Endothelial cell of umbilical vein (primary cell): ENCODE measurements around the gene ATP5MC2. TPM values are rescaled to one million over a fixed set of nuclear protein-coding genes. Genes with fewer than 3 reads are reported as not detected.

Source experiments
- BruUV-seq: library from RNA; stranded (reverse); fragments of 400-500 nt; replicated peaks from 2 replicates; lab custom pipeline; 2021; lab: Mats Ljungman, UMichigan
- CTCF ChIA-PET: fragments of 300-600, 350-600 bp; sonication (Branson Sonifier 250); formaldehyde crosslinking; loops from one replicate; lab custom pipeline; 2021; ENCODE audit warnings: antibody characterized with exemption, inconsistent platforms; lab: Charles Lee
- POLR2A ChIA-PET: fragments of 300-600, 350-600 bp; sonication (Branson Sonifier 250); formaldehyde crosslinking; loops from one replicate; lab custom pipeline; 2021; ENCODE audit warnings: antibody characterized with exemption, inconsistent platforms; lab: Charles Lee
- DNase-seq: peaks from one replicate; pipeline ENCODE4 v3.0.0-alpha.2; 2011; ENCODE audit warnings: low read depth, low spot score
- FAIRE-seq: peaks from 2 replicates; lab custom pipeline; 2011; peaks lifted over from hg19 to GRCh38; lab: Jason Lieb, UNC
- H2AFZ ChIP-seq: 2 replicates; pipeline ENCODE4 v1.6.0; 2012; ENCODE audit warnings: low read depth, low read length, control low read depth, inconsistent platforms
- H3K27ac ChIP-seq: 2 replicates; pipeline ENCODE4 v1.5.1; 2011; ENCODE audit warnings: low read depth, mild to moderate bottlenecking, control low read depth, low read length, moderate library complexity; ENCODE audit not compliant: insufficient read depth
- H3K27me3 ChIP-seq, 2 experiments: 2 replicates each; pipeline versions ENCODE4 v1.6.0 to v1.6.1; 2011; ENCODE audit warnings: low read length in 2 of 2, mixed read lengths in 1 of 2; ENCODE audit not compliant: control insufficient read depth in 2 of 2, insufficient read depth in 2 of 2
- H3K36me3 ChIP-seq, 2 experiments: 2 replicates in 1 of 2; 3 replicates in 1 of 2; pipeline ENCODE4 v1.5.1; 2011; ENCODE audit warnings: low read length in 2 of 2, mild to moderate bottlenecking in 1 of 2, moderate library complexity in 1 of 2; ENCODE audit not compliant: control insufficient read depth in 2 of 2, insufficient read depth in 2 of 2; ENCODE audit errors: extremely low read depth in 1 of 2
- H3K4me1 ChIP-seq: 3 replicates; pipeline ENCODE4 v1.5.1; 2011; ENCODE audit warnings: mild to moderate bottlenecking, low read length; ENCODE audit not compliant: control insufficient read depth, insufficient read depth; ENCODE audit errors: extremely low read depth
- H3K4me2 ChIP-seq: 2 replicates; pipeline ENCODE4 v1.6.1; 2011; ENCODE audit warnings: low read length, control low read depth, mixed read lengths; ENCODE audit not compliant: insufficient read depth
- H3K4me3 ChIP-seq, 3 experiments: fragments of 200-600 bp in 1 of 3; sonication (generic), shearing (Covaris generic) in 1 of 3; replicated peaks in 1 of 3; 2 replicates each; pipeline ENCODE4 v1.5.1; 2011 to 2016; ENCODE audit warnings: control low read depth in 3 of 3, low read length in 3 of 3, mild to moderate bottlenecking in 2 of 3, inconsistent platforms in 1 of 3, low read depth in 1 of 3, moderate library complexity in 1 of 3; ENCODE audit not compliant: insufficient read depth in 1 of 3
- H3K79me2 ChIP-seq: 2 replicates; pipeline ENCODE4 v1.6.0; 2012; ENCODE audit warnings: low read length, inconsistent platforms; ENCODE audit not compliant: control insufficient read depth, insufficient read depth
- H3K9ac ChIP-seq: replicated peaks from 2 replicates; pipeline ENCODE3; 2011; ENCODE audit warnings: low read length, control low read depth; ENCODE audit not compliant: insufficient read depth; ENCODE audit errors: extremely low read depth
- H3K9me1 ChIP-seq: replicated peaks from 3 replicates; pipeline ENCODE4 v1.6.0; 2011; ENCODE audit warnings: mild to moderate bottlenecking, low read length; ENCODE audit not compliant: control insufficient read depth, insufficient read depth; ENCODE audit errors: extremely low read depth
- H3K9me3 ChIP-seq: replicated peaks from 2 replicates; pipeline ENCODE4 v1.5.1; 2012; ENCODE audit warnings: low read length, inconsistent platforms; ENCODE audit not compliant: control insufficient read depth, insufficient read depth
- H4K20me1 ChIP-seq: replicated peaks from 2 replicates; pipeline ENCODE3; 2011; ENCODE audit warnings: mild to moderate bottlenecking, low read length; ENCODE audit not compliant: control insufficient read depth, insufficient read depth; ENCODE audit errors: extremely low read depth
- EZH2 ChIP-seq: IDR thresholded peaks from 2 replicates; pipeline ENCODE4 v1.6.1; 2012; ENCODE audit warnings: borderline replicate concordance, low read depth, mild to moderate bottlenecking, moderate library complexity, low read length, inconsistent platforms; ENCODE audit not compliant: severe bottlenecking
- FOS ChIP-seq: IDR thresholded peaks from 2 replicates; pipeline ENCODE4 v1.6.1; 2011; ENCODE audit warnings: mild to moderate bottlenecking, low read length, moderate library complexity, borderline replicate concordance; ENCODE audit not compliant: insufficient read depth
- GATA2 ChIP-seq: IDR thresholded peaks from 2 replicates; pipeline ENCODE4 v1.7.0; 2011; ENCODE audit warnings: low read depth, mild to moderate bottlenecking, moderate library complexity, mixed read lengths, low read length; ENCODE audit not compliant: insufficient read length, insufficient read depth
- JUN ChIP-seq: IDR thresholded peaks from 2 replicates; pipeline ENCODE4 v1.6.1; 2011; ENCODE audit warnings: borderline replicate concordance, low read depth; ENCODE audit not compliant: insufficient read length, insufficient read depth
- MYC ChIP-seq: IDR thresholded peaks from one replicate; pipeline ENCODE4 v1.6.1; 2011; ENCODE audit warnings: mild to moderate bottlenecking, low read depth, low read length
- POLR2A ChIP-seq: IDR thresholded peaks from 2 replicates; pipeline ENCODE4 v1.6.1; 2012; ENCODE audit warnings: low read depth, mild to moderate bottlenecking, control low read depth, low read length
- POLR2AphosphoS5 ChIP-seq: IDR thresholded peaks from 2 replicates; pipeline ENCODE4 v1.6.1; 2012; ENCODE audit warnings: low read depth, mild to moderate bottlenecking, control low read depth, low read length, moderate library complexity; ENCODE audit not compliant: insufficient read depth
- dilution Hi-C: fragments of 300-500 bp; cut with MboI; formaldehyde crosslinking; loops from one replicate; pipeline ENCODE4 v1.15.0; 2019; ENCODE audit warnings: low sequenced_read_pairs; ENCODE audit not compliant: extremely low pct_ligation_motif_present
- intact Hi-C: fragments of 100-400 bp; cut with micrococcal nuclease; formaldehyde crosslinking; loops from one replicate; pipeline ENCODE4 v1.10.0; 2022
- polyA plus RNA-seq, 4 experiments: library from polyadenylated mRNA; depleted of rRNA in 3 of 4; stranded (reverse) in 3 of 4; unstranded in 1 of 4; fragments of >200 nt; gene quantifications; 2 replicates each; pipeline versions ENCODE4 v1.2.1 to v1.2.3, GENCODE V29; 2011 to 2012; ENCODE audit warnings: missing spikeins in 1 of 4
- total RNA-seq: library from RNA; stranded (reverse); gene quantifications from 2 replicates; pipeline ENCODE4 v1.2.3, GENCODE V29; 2021
- TF ChIP-seq, protein P1 (sequence below): IDR thresholded peaks from 2 replicates; pipeline ENCODE4 v1.6.1; 2011; ENCODE audit not compliant: insufficient read depth, insufficient read length
- TF ChIP-seq, protein P2 (sequence below), 2 donors: IDR thresholded peaks; 1 replicate in 1 of 2; 2 replicates in 1 of 2; pipeline ENCODE4 v1.5.1; 2011; ENCODE audit warnings: low read length in 2 of 2, mild to moderate bottlenecking in 2 of 2, moderate library complexity in 2 of 2, control low read depth in 1 of 2, inconsistent platforms in 1 of 2, low read depth in 1 of 2; ENCODE audit not compliant: insufficient read depth in 1 of 2; ENCODE audit errors: extremely low read depth in 1 of 2

ATP5MC2 gene
- total and polyA plus RNA-seq, 2 donors (not counting 3 experiments of a cell fraction or from before 2014, with no cell fraction given), result 402 to 820 TPM

DNA sequence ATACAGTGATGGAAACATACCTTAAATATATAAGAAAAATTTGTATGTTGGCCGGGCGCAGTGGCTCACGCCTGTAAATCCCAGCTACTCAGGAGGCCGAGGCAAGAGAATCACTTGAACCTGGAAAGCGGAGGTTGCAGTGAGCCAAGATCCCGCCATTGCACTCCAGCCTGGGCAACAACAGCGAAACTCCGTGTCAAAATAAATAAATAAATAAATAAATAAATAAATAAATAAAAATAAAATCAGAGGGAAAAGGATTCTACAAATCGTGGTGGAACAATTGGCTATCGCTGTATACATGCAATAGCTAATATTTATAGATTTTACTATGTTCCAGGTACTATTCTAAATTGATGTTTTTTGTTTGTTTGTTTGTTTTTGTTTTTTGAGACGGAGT, 48.0 kb downstream of the ATP5MC2 start:
- H3K4me3 ChIP-seq, result no peak overlapping the region
- no peaks in the 10 kb centered on the region for H3K36me3 ChIP-seq
- H3K9ac ChIP-seq, result no peak overlapping the region
- BruUV-seq, result no TSS peak
- H2AFZ ChIP-seq, result no peak overlapping the region
- POLR2A ChIA-PET, result no interaction called here
- FAIRE-seq (no peak), DNase-seq (no peak)
- CTCF ChIA-PET, result interaction anchor here (1.8 to 3.1 kb wide), 2 partner anchors 48 to 84 kb away, joined by 10 to 13 read pairs; partner anchors contain the start of gene ATP5MC2
- H3K27me3 ChIP-seq, result no peaks in the 10 kb centered on the region
- dilution Hi-C loops (no loop called here), intact Hi-C loops (loop anchor here (2.0 kb wide), 2 partner anchors 31 to 85 kb away; no protein-coding TSS in a partner anchor)
- H3K9me3 ChIP-seq, result no peaks in the 10 kb centered on the region
- no peak overlapping the region for H3K4me2 ChIP-seq
- H3K9me1 ChIP-seq, result no peaks in the 10 kb centered on the region
- H4K20me1 ChIP-seq, result no peaks in the 10 kb centered on the region
- peaks cover 27% of the 10 kb centered on the region for H3K4me1 ChIP-seq
- TF ChIP-seq JUN (no peak), EZH2 (no peak)
- TF ChIP-seq, protein P1, sequence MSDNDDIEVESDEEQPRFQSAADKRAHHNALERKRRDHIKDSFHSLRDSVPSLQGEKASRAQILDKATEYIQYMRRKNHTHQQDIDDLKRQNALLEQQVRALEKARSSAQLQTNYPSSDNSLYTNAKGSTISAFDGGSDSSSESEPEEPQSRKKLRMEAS, result no peak
- no peak overlapping the region for H3K27ac ChIP-seq
- H3K79me2 ChIP-seq, result peaks cover 29% of the 10 kb centered on the region

DNA sequence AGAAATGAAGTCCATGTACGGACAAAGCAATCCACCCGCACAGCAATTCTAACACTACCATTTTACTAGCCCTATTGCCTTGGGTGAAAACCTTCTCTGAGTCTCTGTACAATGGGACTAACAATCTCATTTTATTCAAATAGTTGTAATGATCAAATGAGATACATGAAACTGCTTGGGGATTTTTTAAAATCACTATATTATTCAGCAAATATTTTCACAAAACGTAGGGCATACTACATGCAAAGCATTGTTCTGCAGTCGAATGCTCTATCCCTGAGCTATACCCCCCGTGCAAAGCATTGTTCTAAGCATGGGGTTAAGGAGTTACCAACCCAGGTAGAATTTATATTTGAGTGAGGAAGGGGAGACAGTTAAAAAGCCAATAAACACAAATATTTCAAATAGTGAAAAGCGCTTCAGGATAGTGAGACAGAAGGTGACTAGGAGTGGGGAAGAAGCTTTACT, 49.1 kb downstream of the ATP5MC2 start:
- dilution Hi-C loops (no loop called here), intact Hi-C loops (loop anchor here (1.0 to 2.0 kb wide), 4 partner anchors 8 to 84 kb away; partner anchors contain the start of gene ATP5MC2)
- BruUV-seq, result no TSS peak
- no peaks in the 10 kb centered on the region for H4K20me1 ChIP-seq
- H3K36me3 ChIP-seq, result no peaks in the 10 kb centered on the region
- peak overlapping the region; percentile 91 for H3K4me2 ChIP-seq
- peaks cover 29% of the 10 kb centered on the region for H3K4me1 ChIP-seq
- peaks cover 40% of the 10 kb centered on the region for H3K79me2 ChIP-seq
- H3K9ac ChIP-seq, result peak overlapping the region; percentile 95
- CTCF ChIA-PET, result interaction anchor here (1.8 to 3.1 kb wide), 2 partner anchors 49 to 83 kb away, joined by 10 to 13 read pairs; partner anchors contain the start of gene ATP5MC2
- FAIRE-seq, result no peak
- H3K4me3 ChIP-seq, result peak overlapping the region; percentile 29 to 97 (median 61)
- H3K9me3 ChIP-seq, result no peaks in the 10 kb centered on the region
- no peaks in the 10 kb centered on the region for H3K27me3 ChIP-seq
- peak overlapping the region; percentile 89 for H2AFZ ChIP-seq
- TF ChIP-seq, protein P2, sequence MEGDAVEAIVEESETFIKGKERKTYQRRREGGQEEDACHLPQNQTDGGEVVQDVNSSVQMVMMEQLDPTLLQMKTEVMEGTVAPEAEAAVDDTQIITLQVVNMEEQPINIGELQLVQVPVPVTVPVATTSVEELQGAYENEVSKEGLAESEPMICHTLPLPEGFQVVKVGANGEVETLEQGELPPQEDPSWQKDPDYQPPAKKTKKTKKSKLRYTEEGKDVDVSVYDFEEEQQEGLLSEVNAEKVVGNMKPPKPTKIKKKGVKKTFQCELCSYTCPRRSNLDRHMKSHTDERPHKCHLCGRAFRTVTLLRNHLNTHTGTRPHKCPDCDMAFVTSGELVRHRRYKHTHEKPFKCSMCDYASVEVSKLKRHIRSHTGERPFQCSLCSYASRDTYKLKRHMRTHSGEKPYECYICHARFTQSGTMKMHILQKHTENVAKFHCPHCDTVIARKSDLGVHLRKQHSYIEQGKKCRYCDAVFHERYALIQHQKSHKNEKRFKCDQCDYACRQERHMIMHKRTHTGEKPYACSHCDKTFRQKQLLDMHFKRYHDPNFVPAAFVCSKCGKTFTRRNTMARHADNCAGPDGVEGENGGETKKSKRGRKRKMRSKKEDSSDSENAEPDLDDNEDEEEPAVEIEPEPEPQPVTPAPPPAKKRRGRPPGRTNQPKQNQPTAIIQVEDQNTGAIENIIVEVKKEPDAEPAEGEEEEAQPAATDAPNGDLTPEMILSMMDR (IDR thresholded peaks at IDR 0.05; ENCODE audit: extremely low read depth in 1 of 2, insufficient read depth in 1 of 2, low read depth in 1 of 2, low read length in 2 of 2), result no peak
- TF ChIP-seq EZH2 (no peak), POLR2AphosphoS5 (no peak), MYC (no peak), FOS (no peak), POLR2A (no peak), JUN (no peak), GATA2 (no peak)
- TF ChIP-seq, protein P1, result no peak
- no peaks in the 10 kb centered on the region for H3K9me1 ChIP-seq
- DNase-seq, result no peak
- POLR2A ChIA-PET, result interaction anchor here (0.6 to 1.0 kb wide), 2 partner anchors 48 to 49 kb away, joined by 3 to 4 read pairs; partner anchors contain the start of gene ATP5MC2
- H3K27ac ChIP-seq, result no peak overlapping the region
